Activated naive CD8-positive, alpha-beta T cell treated with anti-CD3 and anti-CD28 coated beads, Interleukin-2, amount 50 U/mL, for 16 hours (primary cell): ENCODE measurements around the gene ZFR.

Source experiments
- DNase-seq: peaks from one replicate; pipeline ENCODE4 v3.0.0-alpha.2; 2020; ENCODE audit warnings: low read depth, low spot score

The ZFR gene

GRCh38 chr5:32363030-32363429, 81.5 kb downstream of the ZFR start:
- no peak for DNase-seq

GRCh38 chr5:32362527-32362926, 82.0 kb downstream of the ZFR start:
- no peak for DNase-seq

DNA sequence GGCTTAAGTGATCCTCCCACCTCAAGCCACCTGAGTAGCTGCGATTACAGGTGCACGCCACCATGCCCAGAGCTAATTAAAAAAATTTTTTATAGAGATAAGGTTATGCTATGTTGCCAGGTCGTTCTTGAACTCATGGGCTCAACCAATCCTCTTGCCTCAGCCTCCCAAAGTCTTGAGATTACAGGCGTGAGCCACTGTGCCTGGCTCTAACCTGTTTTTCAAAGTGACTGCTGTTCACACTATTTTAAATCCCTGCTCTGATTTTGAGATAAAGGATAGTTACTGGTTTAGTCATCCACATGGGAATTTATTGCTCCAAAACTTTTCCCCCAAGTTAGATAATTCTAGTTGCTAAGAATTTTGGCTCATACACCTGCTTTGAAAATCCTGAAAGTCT, 83.6 kb downstream of the ZFR start:
- no peak for DNase-seq

GRCh38 chr5:32358611-32359010, 85.9 kb downstream of the ZFR start:
- no peak for DNase-seq

- no peak for DNase-seq
These were observed 86.9 kb downstream of the ZFR start for GRCh38 chr5:32357658-32358057.

DNA sequence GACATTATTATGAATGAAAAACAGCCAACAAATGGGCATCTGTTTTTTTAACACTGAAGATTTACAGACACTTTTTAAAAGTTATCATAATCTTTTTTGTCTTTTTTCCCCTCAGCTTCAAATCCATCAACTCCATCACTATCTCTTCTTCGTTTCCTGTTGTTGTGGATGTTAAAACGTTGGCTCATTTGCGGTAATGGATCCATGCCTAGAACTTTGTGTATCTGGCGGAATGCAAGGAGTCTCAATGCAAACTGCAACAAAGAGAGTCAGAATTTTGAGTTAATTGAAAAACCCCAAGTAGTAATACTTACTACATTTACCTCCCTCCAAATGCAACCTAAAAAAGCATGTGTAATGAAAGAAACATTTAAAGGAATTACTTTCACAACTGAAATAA, 88.9 kb downstream of the ZFR start:
- no peak for DNase-seq

DNA sequence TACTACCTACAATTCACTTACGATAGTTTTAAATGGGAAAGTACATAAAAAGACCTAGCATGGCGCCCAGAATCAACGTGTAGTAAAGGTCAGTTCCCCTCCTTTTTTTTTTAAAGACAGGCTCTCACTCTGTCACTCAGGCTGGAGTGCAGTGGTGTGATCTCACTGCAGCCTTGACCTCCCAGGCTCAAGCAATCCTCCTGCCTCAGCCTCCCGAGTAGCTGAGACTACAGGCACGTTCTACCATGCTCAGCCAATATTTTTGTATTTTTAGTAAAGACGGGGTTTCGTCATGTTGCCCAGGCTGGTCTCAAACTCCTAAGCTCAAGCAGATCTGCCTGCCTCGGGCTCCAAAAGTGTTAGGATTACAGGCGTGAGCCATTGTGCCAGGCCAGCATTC, 91.1 kb downstream of the ZFR start:
- DNase-seq, result no peak

GRCh38 chr5:32352685-32353084, 91.9 kb downstream of the ZFR start:
- DNase-seq, result no peak

- DNase-seq, result no peak
These were observed 97.7 kb downstream of the ZFR start for GRCh38 chr5:32346869-32347268.

GRCh38 chr5:32343058-32343672, 101.4 kb downstream of the ZFR start:
- DNase-seq, result no peak

DNA sequence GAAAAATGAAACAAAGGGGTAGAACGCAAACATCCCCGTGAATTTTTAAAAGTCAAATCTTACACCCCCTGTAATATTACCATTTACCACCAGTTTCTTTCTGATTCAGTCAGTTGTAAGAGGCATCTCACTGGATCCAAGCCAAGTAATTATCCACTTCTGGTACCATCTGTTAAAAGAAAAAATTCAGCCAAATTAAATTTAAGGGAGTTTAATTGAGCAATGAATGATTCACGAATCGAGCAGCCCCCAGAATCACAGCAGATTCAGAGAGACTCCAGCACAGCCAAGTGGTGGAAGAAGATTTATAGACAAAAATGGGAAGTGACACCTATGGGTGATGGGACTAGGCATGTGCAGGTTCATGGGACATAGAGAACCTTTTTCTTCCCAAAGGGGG, 101.9 kb downstream of the ZFR start:
- DNase-seq, result no peak

DNA sequence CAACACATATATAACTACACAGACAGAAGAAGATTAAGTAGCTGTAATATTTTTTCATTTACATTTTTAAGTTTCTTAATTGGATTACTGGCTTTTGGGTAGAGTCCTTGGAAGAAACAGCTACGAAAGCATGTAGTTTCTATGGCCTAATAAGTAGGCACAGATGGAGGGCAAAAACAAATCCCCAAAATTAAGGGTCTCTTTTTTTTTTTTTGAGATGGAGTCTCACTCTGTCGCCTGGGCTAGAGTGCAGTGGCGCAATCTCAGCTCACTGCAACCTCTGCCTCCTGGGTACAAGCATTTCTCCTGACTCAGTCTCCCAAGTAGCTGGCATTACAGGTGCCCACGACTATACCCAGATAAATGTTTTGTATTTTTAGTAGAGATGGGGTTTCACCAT, 104.7 kb downstream of the ZFR start:
- no peak for DNase-seq

DNA sequence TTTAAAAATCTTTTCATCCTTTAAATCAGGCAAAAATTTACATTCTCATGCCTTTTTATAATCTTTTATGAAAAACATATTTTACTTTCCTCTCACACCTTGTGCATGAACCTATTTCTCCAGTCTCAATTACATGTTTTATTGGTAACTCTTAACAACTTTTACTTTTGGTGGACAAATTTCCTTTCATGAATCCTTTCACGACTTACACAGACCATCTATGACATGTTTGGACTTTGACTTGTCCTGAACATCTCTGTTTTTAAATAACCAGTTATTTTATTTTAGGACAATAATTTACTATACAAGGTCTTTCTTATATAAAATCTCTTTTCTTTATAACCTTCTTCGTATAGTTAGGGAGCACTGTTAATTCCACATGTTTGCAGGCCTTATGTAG, 105.3 kb downstream of the ZFR start:
- DNase-seq, result no peak

GRCh38 chr5:32332966-32333365, 111.6 kb downstream of the ZFR start:
- DNase-seq, result no peak

GRCh38 chr5:32332361-32332760, 112.2 kb downstream of the ZFR start:
- no peak for DNase-seq

DNA sequence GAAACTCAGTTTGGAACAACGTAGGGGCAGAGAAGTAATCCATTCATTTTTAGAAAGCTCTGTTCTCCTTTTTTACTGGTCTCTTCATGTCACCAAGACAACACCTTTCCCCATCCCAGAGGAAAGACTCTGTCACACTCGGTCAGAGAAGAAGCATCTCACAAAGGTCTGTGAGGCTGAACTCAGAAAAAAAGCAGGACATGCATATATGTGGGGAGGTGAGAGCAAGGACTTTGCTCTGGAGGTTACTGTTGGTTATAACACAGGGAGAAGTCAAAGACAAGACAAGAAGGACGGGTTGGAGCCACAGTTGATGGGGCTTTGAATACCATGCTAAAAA, 112.6 kb downstream of the ZFR start:
- DNase-seq, result no peak

DNA sequence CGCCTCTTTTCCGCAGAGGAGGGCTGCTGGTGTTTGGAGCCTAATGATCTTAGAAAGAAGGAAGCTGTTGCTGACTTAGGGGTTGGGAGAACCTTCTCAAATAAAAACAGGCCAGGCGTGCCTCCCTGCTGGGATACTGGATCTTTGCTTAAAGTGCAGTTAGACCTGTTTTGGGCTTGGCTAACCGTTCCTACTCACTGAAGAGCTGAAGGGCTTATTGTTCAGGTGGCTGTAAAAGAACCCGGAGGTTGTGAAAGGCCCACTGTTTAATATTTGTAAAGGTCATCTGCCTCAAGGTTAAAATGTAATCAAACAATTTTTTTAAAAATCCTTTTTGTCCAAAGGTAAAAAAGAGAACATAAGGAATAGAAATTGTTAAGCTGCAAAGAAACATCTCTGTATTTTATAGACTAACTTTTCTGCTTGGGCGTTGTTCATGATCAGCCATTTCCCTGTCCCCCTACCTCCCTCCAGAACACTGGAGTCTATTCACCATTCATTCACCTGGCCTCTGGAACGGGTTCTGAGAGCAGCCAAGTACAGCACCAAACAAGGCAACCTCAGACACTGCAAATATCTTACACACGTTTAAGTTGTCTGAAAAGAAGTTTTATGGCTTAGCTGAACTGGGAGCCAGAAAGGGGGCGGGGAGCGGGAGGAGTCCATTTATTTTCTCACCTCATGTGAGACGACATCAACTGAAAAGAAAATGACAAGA, 113.2 kb downstream of the ZFR start:
- DNase-seq, result no peak

- no peak for DNase-seq
These were observed 114.2 kb downstream of the ZFR start for GRCh38 chr5:32330126-32330971.

GRCh38 chr5:32329395-32329834, 115.1 kb downstream of the ZFR start:
- DNase-seq, result no peak

DNA sequence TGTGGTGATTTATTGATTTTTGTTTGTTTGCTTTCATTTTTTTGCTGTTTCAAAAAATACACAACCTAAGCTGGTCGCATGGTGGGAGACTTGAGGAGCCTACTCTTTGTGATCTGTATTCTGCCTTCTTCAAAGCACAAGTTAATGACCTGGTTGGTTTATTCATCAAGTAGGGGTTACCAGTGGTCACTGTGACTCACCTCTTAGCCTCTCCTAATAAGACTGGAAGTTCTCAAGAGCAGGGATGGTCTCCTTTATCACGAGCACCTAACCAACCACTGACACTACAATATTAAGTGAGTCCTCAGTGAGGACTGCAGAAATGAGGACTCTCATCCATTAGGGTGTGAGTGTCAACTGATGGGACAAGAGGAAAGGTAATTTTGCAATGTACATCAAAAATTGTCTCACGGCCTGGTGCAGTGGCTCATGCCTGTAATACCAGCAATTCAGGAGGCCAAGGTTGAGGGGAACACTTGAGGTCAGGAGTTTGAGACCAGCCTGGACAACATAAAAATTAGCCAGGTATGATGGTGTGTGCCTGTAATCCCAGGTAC, 118.2 kb downstream of the ZFR start:
- DNase-seq, result no peak

DNA sequence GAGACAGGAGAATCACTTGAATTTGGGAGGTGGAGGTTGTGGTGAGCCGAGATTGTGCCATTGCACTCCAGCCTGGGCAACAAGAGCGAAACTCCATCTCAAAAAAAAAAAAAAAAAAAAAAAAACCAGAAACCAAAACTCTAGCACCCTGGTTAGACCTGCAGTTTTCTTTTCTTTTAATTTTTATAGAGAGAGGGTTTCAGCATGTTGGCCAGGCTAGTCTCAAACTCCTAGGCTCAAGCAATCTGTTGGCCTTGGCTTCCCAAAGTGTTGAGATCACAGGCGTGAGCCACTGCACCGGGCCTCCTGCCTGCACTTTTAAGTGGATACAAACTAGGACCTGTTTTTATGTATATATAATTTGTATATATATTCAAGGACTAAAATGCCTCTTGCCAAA, 118.9 kb downstream of the ZFR start:
- DNase-seq, result no peak

DNA sequence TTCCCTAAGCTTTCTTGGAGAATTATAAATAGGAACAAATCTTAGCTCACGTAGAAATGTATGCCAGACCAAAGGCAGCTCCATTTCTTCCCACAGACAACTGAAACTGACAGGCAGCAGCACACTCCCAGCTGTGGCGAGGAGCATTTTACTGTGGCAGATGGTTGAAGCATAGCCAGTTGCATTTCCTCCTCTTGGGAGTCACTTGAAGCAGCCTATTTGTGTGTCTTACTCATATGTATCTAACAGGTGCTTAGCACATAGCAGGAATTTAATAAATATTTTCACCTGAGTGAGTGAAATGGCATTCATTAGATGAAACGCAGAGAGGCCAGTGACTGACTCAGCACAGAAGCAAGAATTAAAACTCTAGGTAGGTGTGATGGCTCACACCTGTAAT, 119.5 kb downstream of the ZFR start:
- DNase-seq, result no peak

- no peak for DNase-seq
These were observed 120.8 kb downstream of the ZFR start for GRCh38 chr5:32323741-32324140.
